ENCODE data around the gene SPRY2. TPM values are rescaled to one million over a fixed set of nuclear protein-coding genes. Genes with fewer than 3 reads are reported as not detected.
"Not testable (repeated sequence)": the region's sequence is repeated elsewhere in the genome, so short reads cannot be mapped to it uniquely, and the experiment has no call there.

The SPRY2 gene
- total RNA-seq, 2 donors from 2014 or later = 26.5 to 33.3 TPM

- no peaks in the 10 kb centered on the region for H3K36me3 ChIP-seq (replicated peaks in 1 of 2; ENCODE audit: insufficient read depth in 1 of 2, low read depth in 2 of 2)
- no peak overlapping the region for H3K4me3 ChIP-seq
- H3K27me3 ChIP-seq = no peaks in the 10 kb centered on the region
- no peak for ATAC-seq
- no peak overlapping the region for H3K27ac ChIP-seq
- DNase-seq = no peak
- H3K4me1 ChIP-seq = peaks cover 5% of the 10 kb centered on the region
- intact Hi-C loops (cut with DNase I) = no loop called here
- TF ChIP-seq POLR2A (IDR thresholded peaks at IDR 0.05) (no peak), CTCF (IDR thresholded peaks at IDR 0.05) (no peak)
- H3K9me3 ChIP-seq = no peaks in the 10 kb centered on the region
Measured at GRCh38 chr13:80360453-80360800, 19.5 kb upstream of the SPRY2 start.

- TF ChIP-seq POLR2A (IDR thresholded peaks at IDR 0.05) = no peak
- TF ChIP-seq CTCF (IDR thresholded peaks at IDR 0.05) = no peak
- DNase-seq (no peak), ATAC-seq (no peak)
- H3K4me1 ChIP-seq = peaks cover 5% of the 10 kb centered on the region
- H3K27ac ChIP-seq = no peak overlapping the region
- H3K27me3 ChIP-seq = no peaks in the 10 kb centered on the region
- WGBS, 2 donors = 54 to 77% methylated on average over 6 of the region's 6 CpGs
- H3K9me3 ChIP-seq = no peaks in the 10 kb centered on the region
- H3K36me3 ChIP-seq (replicated peaks in 1 of 2; ENCODE audit: insufficient read depth in 1 of 2, low read depth in 2 of 2) = no peaks in the 10 kb centered on the region
- H3K4me3 ChIP-seq = no peak overlapping the region
- intact Hi-C loops (cut with DNase I) = no loop called here
Measured at GRCh38 chr13:80359778-80360452, 19.0 kb upstream of the SPRY2 start.

- DNase-seq (no peak), ATAC-seq (no peak)
- intact Hi-C loops (cut with DNase I) = no loop called here
- Histone ChIP-seq H3K27me3 (no peaks in the 10 kb centered on the region), H3K4me1 (peaks cover 5% of the 10 kb centered on the region), H3K9me3 (no peaks in the 10 kb centered on the region), H3K36me3 (replicated peaks in 1 of 2; ENCODE audit: insufficient read depth in 1 of 2, low read depth in 2 of 2) (no peaks in the 10 kb centered on the region), H3K27ac (no peak overlapping the region), H3K4me3 (no peak overlapping the region)
- TF ChIP-seq POLR2A (IDR thresholded peaks at IDR 0.05) (no peak), CTCF (IDR thresholded peaks at IDR 0.05) (no peak)
- 74 to 80% methylated on average over 4 of the region's 4 CpGs for WGBS, 2 donors
Measured at GRCh38 chr13:80359414-80359777, 18.5 kb upstream of the SPRY2 start.

- not testable (repeated sequence) for ATAC-seq
Measured at GRCh38 chr13:80355496-80356094, 14.7 kb upstream of the SPRY2 start.

GRCh38 chr13:80348750-80349149, 7.8 kb upstream of the SPRY2 start:
- DNase-seq = no peak
- WGBS, 2 donors = 81 to 86% methylated on average over 6 of the region's 6 CpGs
- H3K27me3 ChIP-seq = no peaks in the 10 kb centered on the region
- no peaks in the 10 kb centered on the region for H3K9me3 ChIP-seq
- H3K4me3 ChIP-seq = no peak overlapping the region
- H3K36me3 ChIP-seq (replicated peaks in 1 of 2; ENCODE audit: insufficient read depth in 1 of 2, low read depth in 2 of 2) = no peaks in the 10 kb centered on the region
- ATAC-seq = no peak
- TF ChIP-seq POLR2A (IDR thresholded peaks at IDR 0.05) = no peak
- TF ChIP-seq CTCF (IDR thresholded peaks at IDR 0.05) = no peak
- intact Hi-C loops (cut with DNase I) = no loop called here
- H3K27ac ChIP-seq = no peak overlapping the region
- H3K4me1 ChIP-seq = no peaks in the 10 kb centered on the region

More at GRCh38 chr13:80355496-80356094, 14.7 kb upstream of the SPRY2 start:
- H3K4me3 ChIP-seq; H3K36me3 ChIP-seq (replicated peaks in 1 of 2; ENCODE audit: insufficient read depth in 1 of 2, low read depth in 2 of 2); H3K27me3 ChIP-seq; H3K9me3 ChIP-seq; intact Hi-C loops (cut with DNase I); H3K4me1 ChIP-seq; DNase-seq; H3K27ac ChIP-seq: not testable (repeated sequence)
- WGBS, 2 donors = 97% methylated on average over 20 to 21 of the region's 32 CpGs

Data from body of pancreas (tissue), 4 donors.